ENCODE results near the gene RANGRF. TPM values are rescaled to one million over a fixed set of nuclear protein-coding genes. Genes with fewer than 3 reads are reported as not detected.

Gene RANGRF
- total and polyA plus RNA-seq, 10 donors: 18.9 to 55.9 (median 23.1) TPM

DNA sequence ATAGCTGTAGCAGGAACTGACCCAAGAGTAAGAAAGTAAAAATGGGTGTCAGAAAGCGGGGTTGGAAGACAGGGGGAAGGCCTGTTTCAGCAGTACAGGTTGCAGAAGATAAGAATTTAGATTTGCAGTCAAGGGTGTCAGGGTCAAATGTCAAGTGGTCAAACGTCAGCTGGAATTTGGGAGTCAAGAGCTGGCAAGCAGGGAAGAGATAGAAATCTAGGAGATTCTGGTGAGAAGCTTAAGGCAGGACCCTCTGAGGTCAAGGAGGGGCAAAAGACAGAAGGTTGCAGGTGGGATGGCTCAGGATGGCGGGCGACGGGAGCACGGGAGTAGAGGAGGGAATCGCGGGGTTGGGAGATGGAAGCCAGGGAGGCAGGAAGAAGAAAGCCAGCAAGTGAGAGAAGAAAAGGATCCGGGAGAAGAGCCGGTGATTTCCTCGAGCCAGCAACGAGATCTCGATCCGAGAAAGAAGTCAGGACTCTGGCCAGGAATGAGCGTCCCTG, 6.4 kb downstream of the RANGRF start:
- H3K27ac ChIP-seq: peak overlapping the region; percentile 85 to 97 (median 88)
- intact Hi-C loops (cut with DNase I; ENCODE audit: low total_unique reads): loop anchor here (10.0 kb wide), 1 partner anchor 70 kb away; no protein-coding TSS in a partner anchor
- no peaks in the 10 kb centered on the region for H3K27me3 ChIP-seq (replicated peaks in 1 of 7)

DNA sequence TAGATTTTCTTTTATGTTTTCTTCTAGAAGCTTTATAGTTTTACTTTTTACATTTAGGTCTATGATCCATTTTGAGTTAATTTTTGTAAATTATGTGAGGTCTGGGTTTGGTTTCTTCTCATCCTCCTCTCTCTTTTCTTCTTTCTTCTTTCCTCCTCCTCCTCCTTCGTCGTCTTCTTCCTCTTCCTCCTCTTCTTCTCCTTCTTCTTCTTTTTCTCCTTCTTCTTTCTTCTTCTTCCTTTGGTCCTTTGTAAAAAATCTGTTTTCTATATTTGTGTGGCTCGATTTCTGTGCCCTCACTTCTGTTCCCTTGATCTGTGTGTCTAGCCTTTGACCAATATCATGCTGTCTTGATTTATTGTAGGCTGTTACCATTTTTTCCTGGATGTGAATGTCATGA, 11.8 kb downstream of the RANGRF start:
- H3K36me3 ChIP-seq: no peaks in the 10 kb centered on the region
- TF ChIP-seq POLR2AphosphoS5 (IDR thresholded peaks at IDR 0.05): no peak
- no peak for TF ChIP-seq POLR2A (IDR thresholded peaks at IDR 0.05)
- TF ChIP-seq, protein P1, sequence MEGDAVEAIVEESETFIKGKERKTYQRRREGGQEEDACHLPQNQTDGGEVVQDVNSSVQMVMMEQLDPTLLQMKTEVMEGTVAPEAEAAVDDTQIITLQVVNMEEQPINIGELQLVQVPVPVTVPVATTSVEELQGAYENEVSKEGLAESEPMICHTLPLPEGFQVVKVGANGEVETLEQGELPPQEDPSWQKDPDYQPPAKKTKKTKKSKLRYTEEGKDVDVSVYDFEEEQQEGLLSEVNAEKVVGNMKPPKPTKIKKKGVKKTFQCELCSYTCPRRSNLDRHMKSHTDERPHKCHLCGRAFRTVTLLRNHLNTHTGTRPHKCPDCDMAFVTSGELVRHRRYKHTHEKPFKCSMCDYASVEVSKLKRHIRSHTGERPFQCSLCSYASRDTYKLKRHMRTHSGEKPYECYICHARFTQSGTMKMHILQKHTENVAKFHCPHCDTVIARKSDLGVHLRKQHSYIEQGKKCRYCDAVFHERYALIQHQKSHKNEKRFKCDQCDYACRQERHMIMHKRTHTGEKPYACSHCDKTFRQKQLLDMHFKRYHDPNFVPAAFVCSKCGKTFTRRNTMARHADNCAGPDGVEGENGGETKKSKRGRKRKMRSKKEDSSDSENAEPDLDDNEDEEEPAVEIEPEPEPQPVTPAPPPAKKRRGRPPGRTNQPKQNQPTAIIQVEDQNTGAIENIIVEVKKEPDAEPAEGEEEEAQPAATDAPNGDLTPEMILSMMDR (IDR thresholded peaks at IDR 0.05 in 8 of 11, conservative IDR thresholded peaks at IDR 0.05 in 3 of 11): no peak
- no peaks in the 10 kb centered on the region for H3K27me3 ChIP-seq (replicated peaks in 1 of 7)
- H3K27ac ChIP-seq: no peak overlapping the region
- H3K4me3 ChIP-seq: no peak overlapping the region
- peaks cover 0 to 20% (median 10%) of the 10 kb centered on the region in 6 donors for H3K4me1 ChIP-seq
- whole genome bisulfite sequencing, 5 donors: 26 to 53% (median 45%) methylated on average over 3 of the region's 3 CpGs
- intact Hi-C loops (cut with DNase I; ENCODE audit: low total_unique reads): loop anchor here (10.0 kb wide), 1 partner anchor 225 kb away; no protein-coding TSS in a partner anchor
- no peak for DNase-seq
- H3K9me3 ChIP-seq: no peaks in the 10 kb centered on the region

More for the DNA sequence above, 6.4 kb downstream of the RANGRF start:
- WGBS, 5 donors: 8 to 12% (median 9%) methylated on average over 15 of the region's 15 CpGs
- Histone ChIP-seq H3K4me1 (peaks cover 0 to 61% (median 33%) of the 10 kb centered on the region in 6 donors), H3K36me3 (peaks cover 0 to 5% (median 0%) of the 10 kb centered on the region in 6 donors), H3K4me3 (peak overlapping the region; percentile 61 to 85 (median 72)), H3K9me3 (no peaks in the 10 kb centered on the region)
- DNase-seq: no peak
- TF ChIP-seq, protein P1 (IDR thresholded peaks at IDR 0.05 in 8 of 11, conservative IDR thresholded peaks at IDR 0.05 in 3 of 11): no peak
- TF ChIP-seq POLR2A (IDR thresholded peaks at IDR 0.05) (no peak), POLR2AphosphoS5 (IDR thresholded peaks at IDR 0.05) (no peak)

DNA sequence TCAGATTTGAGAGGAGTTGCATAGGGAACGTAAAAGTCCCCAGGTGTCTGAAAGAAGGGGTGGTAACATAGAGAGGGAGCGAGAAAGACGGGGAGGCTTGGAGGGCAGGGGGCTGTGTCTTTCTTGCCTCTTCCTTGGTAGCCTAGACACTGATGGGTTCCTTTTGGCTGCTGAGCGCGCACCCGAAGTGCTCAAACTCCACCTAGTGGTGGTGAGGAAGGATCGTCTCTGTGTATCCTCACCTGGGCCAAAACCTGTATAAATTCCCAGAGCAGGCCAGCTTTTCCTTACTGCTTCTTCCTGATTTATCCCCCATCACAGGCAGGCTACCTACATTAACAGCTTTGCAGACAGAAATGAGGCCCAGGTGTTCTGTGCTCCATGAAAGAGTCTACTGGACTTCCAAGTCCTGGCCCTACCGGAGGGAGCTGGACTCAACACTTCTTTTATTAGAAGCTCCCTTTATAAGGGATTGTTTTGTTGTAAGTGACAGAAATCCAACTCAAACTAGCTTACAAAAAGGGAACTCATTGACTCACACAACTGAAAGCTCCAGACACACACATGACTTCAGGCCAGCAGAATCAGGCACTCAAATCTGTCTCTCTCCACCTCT, 12.3 kb downstream of the RANGRF start:
- Histone ChIP-seq H3K27me3 (replicated peaks in 1 of 7) (no peaks in the 10 kb centered on the region), H3K4me3 (no peak overlapping the region), H3K36me3 (no peaks in the 10 kb centered on the region), H3K4me1 (peaks cover 0 to 19% (median 10%) of the 10 kb centered on the region in 6 donors), H3K27ac (no peak overlapping the region), H3K9me3 (no peaks in the 10 kb centered on the region)
- 13 to 14% (median 13%) methylated on average over 8 of the region's 8 CpGs for WGBS, 5 donors
- intact Hi-C loops (cut with DNase I; ENCODE audit: low total_unique reads): loop anchor here (10.0 kb wide), 1 partner anchor 226 kb away; no protein-coding TSS in a partner anchor
- DNase-seq: peak; percentile 90
- TF ChIP-seq POLR2AphosphoS5 (IDR thresholded peaks at IDR 0.05) (peak in 1 of 3 donors; percentile 61), POLR2A (IDR thresholded peaks at IDR 0.05) (no peak)
- TF ChIP-seq, protein P1 (IDR thresholded peaks at IDR 0.05 in 8 of 11, conservative IDR thresholded peaks at IDR 0.05 in 3 of 11): peak; percentile 66 to 87 (median 83)

DNA sequence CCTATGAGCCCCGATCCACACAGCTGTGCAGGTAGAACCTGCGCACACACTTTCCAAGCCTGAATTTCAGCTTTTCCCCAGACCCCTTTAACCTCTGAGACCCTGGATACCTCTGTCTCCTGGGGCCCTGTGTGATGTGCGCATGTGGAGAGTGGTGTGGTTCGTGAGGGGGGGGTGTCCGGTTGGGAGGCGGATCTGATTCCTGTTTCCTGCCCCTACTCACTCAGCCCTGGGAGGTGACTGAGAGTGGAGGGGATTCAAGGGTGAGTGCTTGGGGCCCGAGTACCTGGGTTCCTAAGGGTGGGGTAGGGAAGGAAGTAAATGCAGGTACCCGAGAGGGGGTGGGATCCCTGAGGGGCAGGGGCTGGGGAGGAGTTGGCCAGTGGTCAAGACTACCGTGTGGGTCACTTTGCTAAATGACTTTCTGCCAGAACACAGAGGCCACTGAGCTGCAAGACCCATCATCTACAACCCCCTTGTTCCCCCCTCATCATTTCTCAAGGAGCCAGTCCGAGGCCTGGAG, 22.2 kb downstream of the RANGRF start:
- intact Hi-C loops (cut with DNase I; ENCODE audit: low total_unique reads): no loop called here
- Histone ChIP-seq H3K4me3 (peak overlapping the region in 7 of 8 donors; percentile 7 to 56 (median 27)), H3K4me1 (peaks cover 0 to 16% (median 3%) of the 10 kb centered on the region in 6 donors), H3K9me3 (no peaks in the 10 kb centered on the region), H3K27me3 (replicated peaks in 1 of 7) (peaks cover 0 to 49% (median 9%) of the 10 kb centered on the region in 7 donors), H3K27ac (peak overlapping the region in 6 of 8 donors; percentile 7 to 70 (median 60)), H3K36me3 (peaks cover 0 to 7% (median 0%) of the 10 kb centered on the region in 6 donors)
- DNase-seq: no peak
- 45 to 69% (median 53%) methylated on average over 9 to 10 of the region's 10 CpGs for WGBS, 5 donors
- TF ChIP-seq, protein P1 (IDR thresholded peaks at IDR 0.05 in 8 of 11, conservative IDR thresholded peaks at IDR 0.05 in 3 of 11): no peak
- no peak for TF ChIP-seq POLR2A (IDR thresholded peaks at IDR 0.05)

Data from spleen (tissue), 11 donors.